ENCODE data around the gene TRIM32. TPM values are rescaled to one million over a fixed set of nuclear protein-coding genes. Genes with fewer than 3 reads are reported as not detected.
A peak's percentile ranks its signal among the peaks of the same experiment; 100 is the strongest.

TRIM32 gene
- 11.6 TPM for polyA plus RNA-seq (ENCODE audit: insufficient read length)

- DNase-seq (ENCODE audit: low read depth) = peak; percentile 46
Observed at GRCh38 chr9:116687074-116687753, at the start of gene TRIM32. TRIM32 (plus strand) TSS chr9:116687305; CDS start chr9:116697743, 10,438 bp downstream.

GRCh38 chr9:116639251-116639741 is 47.8 kb upstream of the TRIM32 start:
- no peak for DNase-seq (ENCODE audit: low read depth)

- no peak for DNase-seq (ENCODE audit: low read depth)
Observed at GRCh38 chr9:116641292-116642059, 45.6 kb upstream of the TRIM32 start.

GRCh38 chr9:116643691-116644090 is 43.4 kb upstream of the TRIM32 start:
- DNase-seq (ENCODE audit: low read depth) = no peak

GRCh38 chr9:116644091-116644688 is 42.9 kb upstream of the TRIM32 start:
- no peak for DNase-seq (ENCODE audit: low read depth)

- DNase-seq (ENCODE audit: low read depth) = no peak
Observed at GRCh38 chr9:116646661-116647514, 40.2 kb upstream of the TRIM32 start.

- no peak for DNase-seq (ENCODE audit: low read depth)
Observed at GRCh38 chr9:116647515-116647809, 39.6 kb upstream of the TRIM32 start.

GRCh38 chr9:116653348-116654058 is 33.6 kb upstream of the TRIM32 start:
- no peak for DNase-seq (ENCODE audit: low read depth)

GRCh38 chr9:116654059-116654355 is 33.1 kb upstream of the TRIM32 start:
- no peak for DNase-seq (ENCODE audit: low read depth)

GRCh38 chr9:116656501-116656971 is 30.6 kb upstream of the TRIM32 start:
- DNase-seq (ENCODE audit: low read depth) = no peak

GRCh38 chr9:116656977-116657376 is 30.1 kb upstream of the TRIM32 start:
- DNase-seq (ENCODE audit: low read depth) = no peak

- DNase-seq (ENCODE audit: low read depth) = no peak
Observed at GRCh38 chr9:116658265-116658664, 28.8 kb upstream of the TRIM32 start.

- no peak for DNase-seq (ENCODE audit: low read depth)
Observed at GRCh38 chr9:116661037-116661954, 25.8 kb upstream of the TRIM32 start.

- no peak for DNase-seq (ENCODE audit: low read depth)
Observed at GRCh38 chr9:116662646-116663310, 24.3 kb upstream of the TRIM32 start.

- DNase-seq (ENCODE audit: low read depth) = no peak
Observed at GRCh38 chr9:116663581-116663980, 23.5 kb upstream of the TRIM32 start.

- no peak for DNase-seq (ENCODE audit: low read depth)
Observed at GRCh38 chr9:116668970-116669695, 18.0 kb upstream of the TRIM32 start.

- DNase-seq (ENCODE audit: low read depth) = no peak
Observed at GRCh38 chr9:116671605-116672004, 15.5 kb upstream of the TRIM32 start.

- DNase-seq (ENCODE audit: low read depth) = no peak
Observed at GRCh38 chr9:116673375-116673774, 13.7 kb upstream of the TRIM32 start.

Data from forelimb muscle (tissue), 1 donor.